RWPE1 (cell line): ENCODE data around the gene MAMDC4.

Source experiments
- CTCF ChIA-PET: fragments of 350-600 bp; sonication (Branson Sonifier 250); formaldehyde crosslinking; extraction: SDS; loops from one replicate; lab custom pipeline; 2021; lab: Yijun Ruan, JAX
- POLR2A ChIA-PET: fragments of 400-600 bp; formaldehyde crosslinking; extraction: SDS; loops from one replicate; lab custom pipeline; 2020; ENCODE audit warnings: antibody characterized with exemption; ENCODE audit not compliant: low non-redundant PET; lab: Yijun Ruan, JAX
- DNase-seq: peaks from one replicate; pipeline ENCODE4 v3.0.0; 2012; ENCODE audit warnings: low spot score
- H3K27ac ChIP-seq: fragments of 450-650 bp; 2 replicates; pipeline ENCODE4 v1.5.1; 2017
- TF ChIP-seq, protein P1 (sequence below): fragments of 450-650 bp; conservative IDR thresholded peaks from 2 replicates; pipeline ENCODE4 v1.5.1; 2017; ENCODE audit warnings: low read depth, mild to moderate bottlenecking

The MAMDC4 gene

DNA sequence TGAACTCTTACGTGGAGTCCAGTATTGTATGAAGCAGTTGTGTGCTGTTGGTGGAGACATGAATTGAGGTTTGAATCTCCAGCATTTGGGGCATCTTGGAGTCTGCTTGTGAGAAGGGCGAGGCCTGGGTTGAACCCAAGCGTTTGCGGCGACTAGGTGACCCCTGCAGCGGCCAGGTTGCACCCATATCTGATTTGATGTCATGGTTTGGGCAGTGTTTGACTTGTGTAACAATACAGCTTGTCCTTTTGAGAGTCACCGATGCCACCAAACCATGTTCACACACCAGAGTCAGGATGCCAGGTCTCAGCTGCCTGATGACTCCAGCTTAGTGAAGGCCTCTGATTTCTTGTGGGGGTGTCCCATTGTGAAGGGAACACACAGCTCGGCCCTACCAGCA lies 36.3 kb downstream of the MAMDC4 start:
- CTCF ChIA-PET: no interaction called here
- no peak for DNase-seq
- TF ChIP-seq, protein P1, sequence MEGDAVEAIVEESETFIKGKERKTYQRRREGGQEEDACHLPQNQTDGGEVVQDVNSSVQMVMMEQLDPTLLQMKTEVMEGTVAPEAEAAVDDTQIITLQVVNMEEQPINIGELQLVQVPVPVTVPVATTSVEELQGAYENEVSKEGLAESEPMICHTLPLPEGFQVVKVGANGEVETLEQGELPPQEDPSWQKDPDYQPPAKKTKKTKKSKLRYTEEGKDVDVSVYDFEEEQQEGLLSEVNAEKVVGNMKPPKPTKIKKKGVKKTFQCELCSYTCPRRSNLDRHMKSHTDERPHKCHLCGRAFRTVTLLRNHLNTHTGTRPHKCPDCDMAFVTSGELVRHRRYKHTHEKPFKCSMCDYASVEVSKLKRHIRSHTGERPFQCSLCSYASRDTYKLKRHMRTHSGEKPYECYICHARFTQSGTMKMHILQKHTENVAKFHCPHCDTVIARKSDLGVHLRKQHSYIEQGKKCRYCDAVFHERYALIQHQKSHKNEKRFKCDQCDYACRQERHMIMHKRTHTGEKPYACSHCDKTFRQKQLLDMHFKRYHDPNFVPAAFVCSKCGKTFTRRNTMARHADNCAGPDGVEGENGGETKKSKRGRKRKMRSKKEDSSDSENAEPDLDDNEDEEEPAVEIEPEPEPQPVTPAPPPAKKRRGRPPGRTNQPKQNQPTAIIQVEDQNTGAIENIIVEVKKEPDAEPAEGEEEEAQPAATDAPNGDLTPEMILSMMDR: no peak
- POLR2A ChIA-PET: interaction anchor here (0.6 kb wide), 1 partner anchor 21 kb away, joined by 3 read pairs; no protein-coding TSS in a partner anchor
- peak overlapping the region; percentile 85 for H3K27ac ChIP-seq

- H3K27ac ChIP-seq: no peak overlapping the region
- ChIA-PET POLR2A (interaction anchor here (0.6 kb wide), 1 partner anchor 13 kb away, joined by 4 read pairs; no protein-coding TSS in a partner anchor), CTCF (interaction anchor here (0.6 kb wide), 1 partner anchor 49 kb away, joined by 3 read pairs; no protein-coding TSS in a partner anchor)
- TF ChIP-seq, protein P1: no peak
- DNase-seq: no peak
Observed at GRCh38 chr9:136889858-136890257, 37.7 kb downstream of the MAMDC4 start.

GRCh38 chr9:136890661-136891060 lies 38.5 kb downstream of the MAMDC4 start:
- DNase-seq: no peak
- TF ChIP-seq, protein P1: no peak
- ChIA-PET POLR2A (interaction anchor here (0.6 kb wide), 1 partner anchor 12 kb away, joined by 4 read pairs; no protein-coding TSS in a partner anchor), CTCF (no interaction called here)
- H3K27ac ChIP-seq: peak overlapping the region; percentile 29

GRCh38 chr9:136896027-136896426 lies 43.9 kb downstream of the MAMDC4 start:
- peak overlapping the region; percentile 22 for H3K27ac ChIP-seq
- POLR2A ChIA-PET: no interaction called here
- DNase-seq: no peak
- TF ChIP-seq, protein P1: no peak
- CTCF ChIA-PET: interaction anchor here (0.6 kb wide), 1 partner anchor 14 kb away, joined by 3 read pairs; no protein-coding TSS in a partner anchor

DNA sequence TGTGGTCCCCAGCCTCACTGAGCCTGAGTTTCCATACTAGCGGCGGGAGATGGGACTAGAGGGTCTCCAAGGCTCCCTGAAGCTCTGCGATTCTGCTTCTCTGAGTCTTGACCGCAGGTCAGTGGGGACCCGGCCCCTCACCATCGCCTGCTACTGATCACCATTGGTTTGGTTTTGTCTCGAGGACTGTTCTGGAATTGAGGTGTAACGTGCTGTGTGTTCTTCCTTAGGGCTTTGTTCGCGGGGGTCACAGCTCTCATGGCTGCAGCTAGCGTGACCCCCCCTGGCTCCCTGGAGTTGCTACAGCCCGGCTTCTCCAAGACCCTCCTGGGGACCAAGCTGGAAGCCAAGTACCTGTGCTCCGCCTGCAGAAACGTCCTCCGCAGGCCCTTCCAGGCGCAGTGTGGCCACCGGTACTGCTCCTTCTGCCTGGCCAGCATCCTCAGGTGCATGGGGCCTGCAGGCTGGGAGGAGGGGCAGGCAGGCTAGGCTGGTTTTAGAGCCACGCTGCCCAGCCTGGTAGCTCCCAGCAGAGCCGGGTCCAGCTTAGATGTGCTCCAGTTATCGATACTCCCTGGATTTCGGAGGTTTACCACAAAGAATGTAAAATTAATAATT lies 46.4 kb downstream of the MAMDC4 start:
- peak overlapping the region; percentile 4 for H3K27ac ChIP-seq
- POLR2A ChIA-PET: no interaction called here
- TF ChIP-seq, protein P1: no peak
- DNase-seq: no peak
- CTCF ChIA-PET: interaction anchor here (0.9 kb wide), 1 partner anchor 46 kb away, joined by 4 read pairs; no protein-coding TSS in a partner anchor

GRCh38 chr9:136899196-136899595 lies 47.0 kb downstream of the MAMDC4 start:
- H3K27ac ChIP-seq: peak overlapping the region; percentile 4
- ChIA-PET POLR2A (no interaction called here), CTCF (interaction anchor here (0.9 kb wide), 1 partner anchor 45 kb away, joined by 4 read pairs; no protein-coding TSS in a partner anchor)
- TF ChIP-seq, protein P1: no peak
- no peak for DNase-seq
